ENCODE results near the gene COL6A6. TPM values are rescaled to one million over a fixed set of nuclear protein-coding genes. Genes with fewer than 3 reads are reported as not detected.

Gene COL6A6
- total and polyA plus RNA-seq, 7 donors: 0.09 to 0.86 (median 0.26) TPM

GRCh38 chr3:130522399-130522798, 5.4 kb downstream of the COL6A6 start:
- intact Hi-C loops (cut with DNase I): no loop called here
- Histone ChIP-seq H3K4me1 (no peaks in the 10 kb centered on the region), H3K27ac (no peak overlapping the region), H3K27me3 (ENCODE audit: insufficient read depth in 3 of 3, low read length in 2 of 3) (peaks cover 1 to 8% (median 2%) of the 10 kb centered on the region in 3 donors), H3K4me3 (no peak overlapping the region), H3K9me3 (no peaks in the 10 kb centered on the region), H3K36me3 (ENCODE audit: insufficient read depth in 1 of 2, low read depth in 1 of 2) (no peaks in the 10 kb centered on the region)
- 89 to 95% (median 95%) methylated on average over 2 of the region's 2 CpGs for WGBS, 3 donors
- TF ChIP-seq CTCF (IDR thresholded peaks at IDR 0.05): no peak
- DNase-seq (no peak), ATAC-seq (no peak)

GRCh38 chr3:130527426-130527825, 10.4 kb downstream of the COL6A6 start:
- peaks cover 0 to 2% (median 0%) of the 10 kb centered on the region in 3 donors for H3K27me3 ChIP-seq (ENCODE audit: insufficient read depth in 3 of 3, low read length in 2 of 3)
- TF ChIP-seq CTCF (IDR thresholded peaks at IDR 0.05): no peak
- ATAC-seq: no peak
- no peak for DNase-seq
- H3K9me3 ChIP-seq: no peaks in the 10 kb centered on the region
- intact Hi-C loops (cut with DNase I): no loop called here
- H3K4me3 ChIP-seq: no peak overlapping the region
- H3K36me3 ChIP-seq (ENCODE audit: insufficient read depth in 1 of 2, low read depth in 1 of 2): no peaks in the 10 kb centered on the region
- H3K27ac ChIP-seq: no peak overlapping the region
- 76 to 86% (median 85%) methylated on average over 1 of the region's 1 CpG for WGBS, 3 donors
- no peaks in the 10 kb centered on the region for H3K4me1 ChIP-seq

- Histone ChIP-seq H3K27ac (no peak overlapping the region), H3K4me3 (no peak overlapping the region), H3K36me3 (ENCODE audit: insufficient read depth in 1 of 2, low read depth in 1 of 2) (no peaks in the 10 kb centered on the region), H3K27me3 (ENCODE audit: insufficient read depth in 3 of 3, low read length in 2 of 3) (peaks cover 0 to 2% (median 0%) of the 10 kb centered on the region in 3 donors), H3K4me1 (no peaks in the 10 kb centered on the region), H3K9me3 (no peaks in the 10 kb centered on the region)
- 73 to 83% (median 78%) methylated on average over 1 of the region's 1 CpG for WGBS, 3 donors
- DNase-seq (no peak), ATAC-seq (no peak)
- intact Hi-C loops (cut with DNase I): no loop called here
- no peak for TF ChIP-seq CTCF (IDR thresholded peaks at IDR 0.05)
Observed at GRCh38 chr3:130528120-130528519, 11.1 kb downstream of the COL6A6 start.

- Histone ChIP-seq H3K27me3 (ENCODE audit: insufficient read depth in 3 of 3, low read length in 2 of 3) (no peaks in the 10 kb centered on the region), H3K9me3 (no peaks in the 10 kb centered on the region), H3K36me3 (ENCODE audit: insufficient read depth in 1 of 2, low read depth in 1 of 2) (no peaks in the 10 kb centered on the region), H3K4me3 (no peak overlapping the region), H3K27ac (no peak overlapping the region), H3K4me1 (no peaks in the 10 kb centered on the region)
- no peak for ATAC-seq
- no peak for DNase-seq
- TF ChIP-seq CTCF (IDR thresholded peaks at IDR 0.05): no peak
- WGBS, 3 donors: 58 to 71% (median 61%) methylated on average over 5 of the region's 5 CpGs
- intact Hi-C loops (cut with DNase I): no loop called here
Observed at GRCh38 chr3:130529486-130530215, 12.7 kb downstream of the COL6A6 start.

- 59 to 72% (median 67%) methylated on average over 2 of the region's 2 CpGs for WGBS, 3 donors
- no peak for TF ChIP-seq CTCF (IDR thresholded peaks at IDR 0.05)
Observed at GRCh38 chr3:130533247-130533646, 16.3 kb downstream of the COL6A6 start.

More at GRCh38 chr3:130533247-130533646, 16.3 kb downstream of the COL6A6 start:
- no peak overlapping the region for H3K4me3 ChIP-seq
- no peak overlapping the region for H3K27ac ChIP-seq
- no peaks in the 10 kb centered on the region for H3K4me1 ChIP-seq
- DNase-seq (no peak), ATAC-seq (no peak)
- peaks cover 0 to under 1% (median 0%) of the 10 kb centered on the region in 3 donors for H3K27me3 ChIP-seq (ENCODE audit: insufficient read depth in 3 of 3, low read length in 2 of 3)
- H3K9me3 ChIP-seq: no peaks in the 10 kb centered on the region
- intact Hi-C loops (cut with DNase I): no loop called here
- no peaks in the 10 kb centered on the region for H3K36me3 ChIP-seq (ENCODE audit: insufficient read depth in 1 of 2, low read depth in 1 of 2)
